Neuronal stem cell (in vitro differentiated cells): ENCODE measurements around the gene MECR.

Experiments used
- DNase-seq: peaks from one replicate; pipeline ENCODE4 v3.0.0-alpha.2; 2013; ENCODE audit warnings: low spot score
- H2AFZ ChIP-seq: one replicate; pipeline ENCODE4 v1.6.1; 2013; ENCODE audit warnings: mild to moderate bottlenecking, low read length, inconsistent platforms
- H2AK5ac ChIP-seq: 2 replicates; pipeline ENCODE4 v1.6.1; 2013; ENCODE audit warnings: low read depth, mild to moderate bottlenecking, inconsistent platforms, low read length, moderate library complexity, mixed read lengths
- H2BK120ac ChIP-seq: 2 replicates; pipeline ENCODE4 v1.6.1; 2013; ENCODE audit warnings: low read depth, mild to moderate bottlenecking, inconsistent platforms, low read length, moderate library complexity, mixed read lengths
- H2BK12ac ChIP-seq: one replicate; pipeline ENCODE4 v1.6.1; 2013; ENCODE audit warnings: low read length, inconsistent platforms
- H2BK15ac ChIP-seq: 2 replicates; pipeline ENCODE4 v1.6.1; 2013; ENCODE audit warnings: mild to moderate bottlenecking, low read length, inconsistent platforms, mixed read lengths
- H2BK5ac ChIP-seq: one replicate; pipeline ENCODE4 v1.6.1; 2013; ENCODE audit warnings: inconsistent platforms, mild to moderate bottlenecking, low read length, moderate library complexity
- H3K14ac ChIP-seq: one replicate; pipeline ENCODE4 v1.6.1; 2013; ENCODE audit warnings: low read length, inconsistent platforms
- H3K18ac ChIP-seq: 2 replicates; pipeline ENCODE4 v1.6.1; 2013; ENCODE audit warnings: low read length, inconsistent platforms
- H3K23ac ChIP-seq: 2 replicates; pipeline ENCODE4 v1.6.1; 2013; ENCODE audit warnings: low read depth, mild to moderate bottlenecking, mixed read lengths, low read length, inconsistent platforms; ENCODE audit not compliant: poor library complexity
- H3K27ac ChIP-seq: replicated peaks from 3 replicates; pipeline ENCODE4 v1.5.1; 2013; ENCODE audit warnings: low read length, inconsistent platforms
- H3K27me3 ChIP-seq, 3 experiments: 2 replicates each; pipeline ENCODE4 v1.6.1; 2013; ENCODE audit warnings: low read length in 3 of 3, mild to moderate bottlenecking in 2 of 3, inconsistent platforms in 1 of 3, low read depth in 1 of 3, mixed read lengths in 1 of 3, moderate library complexity in 1 of 3; ENCODE audit not compliant: control insufficient read depth in 3 of 3, insufficient read depth in 3 of 3
- H3K36me3 ChIP-seq, 2 donors: replicated peaks in 1 of 2; 2 replicates each; pipeline ENCODE4 v1.6.1; 2013; ENCODE audit warnings: low read length in 2 of 2; ENCODE audit not compliant: control insufficient read depth in 2 of 2, insufficient read depth in 2 of 2
- H3K4ac ChIP-seq: 2 replicates; pipeline ENCODE4 v1.6.1; 2013; ENCODE audit warnings: inconsistent platforms, mild to moderate bottlenecking, low read length, moderate library complexity
- H3K4me1 ChIP-seq, 2 donors: 1 replicate in 1 of 2; 2 replicates in 1 of 2; pipeline ENCODE4 v1.6.1; 2013; ENCODE audit warnings: low read length in 2 of 2, low read depth in 1 of 2; ENCODE audit not compliant: control insufficient read depth in 2 of 2, insufficient read depth in 1 of 2
- H3K4me2 ChIP-seq: one replicate; pipeline ENCODE4 v1.6.1; 2013; ENCODE audit warnings: mild to moderate bottlenecking, low read length, inconsistent platforms; ENCODE audit not compliant: insufficient read depth, poor library complexity, severe bottlenecking
- H3K4me3 ChIP-seq, 2 donors: 2 replicates each; pipeline ENCODE4 v1.5.1; 2013; ENCODE audit warnings: low read length in 2 of 2, mild to moderate bottlenecking in 2 of 2, inconsistent platforms in 1 of 2, moderate library complexity in 1 of 2
- H3K79me1 ChIP-seq: one replicate; pipeline ENCODE4 v1.6.1; 2013; ENCODE audit warnings: low read depth, mild to moderate bottlenecking, inconsistent platforms, low read length, moderate library complexity
- H3K9ac ChIP-seq: one replicate; pipeline ENCODE4 v1.6.1; 2013; ENCODE audit warnings: mild to moderate bottlenecking, low read depth, low read length, inconsistent platforms; ENCODE audit not compliant: poor library complexity
- H3K9me3 ChIP-seq, 2 donors: replicated peaks in 1 of 2; 2 replicates each; pipeline versions ENCODE3 to v1.6.1; 2013; ENCODE audit warnings: low read length in 2 of 2, mild to moderate bottlenecking in 2 of 2, inconsistent platforms in 1 of 2, low read depth in 1 of 2, mixed read lengths in 1 of 2, moderate library complexity in 1 of 2; ENCODE audit not compliant: control insufficient read depth in 2 of 2, insufficient read depth in 1 of 2
- H4K8ac ChIP-seq: one replicate; pipeline ENCODE4 v1.6.1; 2013; ENCODE audit warnings: low read depth, mild to moderate bottlenecking, inconsistent platforms, low read length, moderate library complexity
- H4K91ac ChIP-seq: one replicate; pipeline ENCODE4 v1.6.1; 2013; ENCODE audit warnings: low read length, low read depth, mild to moderate bottlenecking, inconsistent platforms; ENCODE audit not compliant: poor library complexity
- WGBS, 2 donors: extraction: QIAGEN DNeasy Blood & Tissue Kit; methylation state at CpG; one replicate each; pipeline ENCODE4 v1.1.7; 2013; ENCODE audit warnings: missing lambda C conversion rate in 2 of 2, mixed read lengths in 1 of 2; ENCODE audit not compliant: insufficient read length in 2 of 2, insufficient replicate concordance in 1 of 2; ENCODE audit errors: extremely low coverage in 2 of 2; 5-methylcytosine and 5-hydroxymethylcytosine counted together

MECR gene

GRCh38 chr1:29254346-29254745, 23.6 kb upstream of the MECR start:
- Histone ChIP-seq H2BK12ac (no peak overlapping the region), H3K4ac (no peak overlapping the region), H3K14ac (no peak overlapping the region), H3K4me2 (no peak overlapping the region), H2AFZ (no peak overlapping the region), H3K18ac (no peak overlapping the region), H3K4me3 (no peak overlapping the region), H3K27me3 (peaks cover 0 to 33% (median 11%) of the 10 kb centered on the region in 3 experiments), H2BK5ac (no peak overlapping the region), H3K23ac (no peak overlapping the region), H2AK5ac (no peak overlapping the region), H2BK120ac (no peak overlapping the region), H4K91ac (no peak overlapping the region), H3K9me3 (no peaks in the 10 kb centered on the region), H3K27ac (no peak overlapping the region), H3K79me1 (peaks cover 6% of the 10 kb centered on the region), H4K8ac (no peak overlapping the region), H3K36me3 (no peaks in the 10 kb centered on the region), H3K9ac (no peak overlapping the region), H3K4me1 (peaks cover 29 to 36% of the 10 kb centered on the region in 2 donors), H2BK15ac (peak overlapping the region; percentile 59)
- no peak for DNase-seq
- no CpG with 5 or more reads among the region's 7 CpGs for WGBS, 2 donors

- no peak overlapping the region for H3K18ac ChIP-seq
- H3K4me3 ChIP-seq: no peak overlapping the region
- H3K4me1 ChIP-seq: peaks cover 30 to 37% of the 10 kb centered on the region in 2 donors
- H3K9me3 ChIP-seq: no peaks in the 10 kb centered on the region
- H3K79me1 ChIP-seq: peaks cover 2% of the 10 kb centered on the region
- H3K4me2 ChIP-seq: no peak overlapping the region
- H2BK15ac ChIP-seq: no peak overlapping the region
- no peak overlapping the region for H2BK12ac ChIP-seq
- H2AFZ ChIP-seq: no peak overlapping the region
- WGBS, 2 donors: no CpG with 5 or more reads among the region's 3 CpGs
- H3K9ac ChIP-seq: no peak overlapping the region
- no peak overlapping the region for H3K27ac ChIP-seq
- H3K23ac ChIP-seq: no peak overlapping the region
- no peak for DNase-seq
- H3K14ac ChIP-seq: no peak overlapping the region
- no peak overlapping the region for H3K4ac ChIP-seq
- no peak overlapping the region for H2BK120ac ChIP-seq
- no peak overlapping the region for H4K91ac ChIP-seq
- H3K36me3 ChIP-seq: no peaks in the 10 kb centered on the region
- no peak overlapping the region for H2AK5ac ChIP-seq
- H3K27me3 ChIP-seq: peaks cover 0 to 21% (median 0%) of the 10 kb centered on the region in 3 experiments
- no peak overlapping the region for H2BK5ac ChIP-seq
- H4K8ac ChIP-seq: no peak overlapping the region
Observed at GRCh38 chr1:29253180-29253579, 22.4 kb upstream of the MECR start.

GRCh38 chr1:29251164-29252124, 20.7 kb upstream of the MECR start:
- Histone ChIP-seq H3K27ac (no peak overlapping the region), H2AFZ (no peak overlapping the region), H2BK15ac (peak overlapping the region; percentile 5), H3K9me3 (no peaks in the 10 kb centered on the region), H2BK5ac (peak overlapping the region; percentile 26), H3K9ac (no peak overlapping the region), H3K79me1 (peaks cover 2% of the 10 kb centered on the region), H3K4me3 (no peak overlapping the region), H2BK12ac (no peak overlapping the region), H2AK5ac (peak overlapping the region; percentile 71), H4K91ac (no peak overlapping the region), H3K18ac (peak overlapping the region; percentile 53), H3K14ac (no peak overlapping the region), H3K36me3 (no peaks in the 10 kb centered on the region), H4K8ac (no peak overlapping the region), H3K4me2 (no peak overlapping the region), H2BK120ac (no peak overlapping the region), H3K4ac (no peak overlapping the region), H3K4me1 (peaks cover 17 to 24% of the 10 kb centered on the region in 2 donors), H3K27me3 (peaks cover 0 to 13% (median 0%) of the 10 kb centered on the region in 3 experiments), H3K23ac (no peak overlapping the region)
- no peak for DNase-seq
- no CpG with 5 or more reads among the region's 8 CpGs for WGBS, 2 donors

- Histone ChIP-seq H3K4me1 (peaks cover 17 to 25% of the 10 kb centered on the region in 2 donors), H3K27ac (peak overlapping the region; percentile 73), H4K8ac (no peak overlapping the region), H2BK15ac (peak overlapping the region; percentile 52), H3K18ac (peak overlapping the region; percentile 50), H3K23ac (no peak overlapping the region), H3K4me3 (no peak overlapping the region), H3K9ac (no peak overlapping the region), H2AFZ (no peak overlapping the region), H2BK12ac (no peak overlapping the region), H3K9me3 (no peaks in the 10 kb centered on the region), H3K4ac (no peak overlapping the region), H3K27me3 (peaks cover 0 to 9% (median 0%) of the 10 kb centered on the region in 3 experiments), H3K36me3 (no peaks in the 10 kb centered on the region), H3K79me1 (peaks cover 2% of the 10 kb centered on the region), H4K91ac (no peak overlapping the region), H3K14ac (no peak overlapping the region), H2BK5ac (peak overlapping the region; percentile 56), H2AK5ac (peak overlapping the region; percentile 44), H3K4me2 (no peak overlapping the region), H2BK120ac (no peak overlapping the region)
- no peak for DNase-seq
- no CpG with 5 or more reads among the region's 2 CpGs for WGBS, 2 donors
Observed at GRCh38 chr1:29249951-29250581, 19.3 kb upstream of the MECR start.
